AG09319 (cell line): ENCODE measurements around the gene GAS2L1.

Experiments
- DNase-seq: peaks from one replicate; pipeline ENCODE4 v3.0.0-alpha.2; 2010; ENCODE audit warnings: low read depth; ENCODE audit errors: extremely low read depth
- TF ChIP-seq, protein P1 (sequence below): IDR thresholded peaks from 2 replicates; pipeline ENCODE4 v1.5.1; 2011; ENCODE audit warnings: low read depth, mild to moderate bottlenecking, inconsistent platforms, low read length, moderate library complexity

GAS2L1 gene

DNA sequence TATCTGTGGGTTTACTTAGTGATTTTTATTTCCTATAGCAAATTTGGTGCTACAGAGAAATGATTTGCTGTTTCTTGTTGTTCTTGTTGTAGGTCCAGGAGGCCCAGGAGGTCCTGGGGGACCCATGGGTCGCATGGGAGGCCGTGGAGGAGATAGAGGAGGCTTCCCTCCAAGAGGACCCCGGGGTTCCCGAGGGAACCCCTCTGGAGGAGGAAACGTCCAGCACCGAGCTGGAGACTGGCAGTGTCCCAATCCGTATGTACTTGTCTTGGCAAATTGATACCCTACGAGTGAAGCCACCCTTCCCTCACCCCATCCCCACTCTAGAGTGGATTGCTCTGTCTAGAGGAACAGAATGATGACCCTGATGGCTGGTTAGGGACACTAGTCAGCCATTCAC is 7.8 kb upstream of the GAS2L1 start:
- DNase-seq = no peak
- TF ChIP-seq, protein P1, sequence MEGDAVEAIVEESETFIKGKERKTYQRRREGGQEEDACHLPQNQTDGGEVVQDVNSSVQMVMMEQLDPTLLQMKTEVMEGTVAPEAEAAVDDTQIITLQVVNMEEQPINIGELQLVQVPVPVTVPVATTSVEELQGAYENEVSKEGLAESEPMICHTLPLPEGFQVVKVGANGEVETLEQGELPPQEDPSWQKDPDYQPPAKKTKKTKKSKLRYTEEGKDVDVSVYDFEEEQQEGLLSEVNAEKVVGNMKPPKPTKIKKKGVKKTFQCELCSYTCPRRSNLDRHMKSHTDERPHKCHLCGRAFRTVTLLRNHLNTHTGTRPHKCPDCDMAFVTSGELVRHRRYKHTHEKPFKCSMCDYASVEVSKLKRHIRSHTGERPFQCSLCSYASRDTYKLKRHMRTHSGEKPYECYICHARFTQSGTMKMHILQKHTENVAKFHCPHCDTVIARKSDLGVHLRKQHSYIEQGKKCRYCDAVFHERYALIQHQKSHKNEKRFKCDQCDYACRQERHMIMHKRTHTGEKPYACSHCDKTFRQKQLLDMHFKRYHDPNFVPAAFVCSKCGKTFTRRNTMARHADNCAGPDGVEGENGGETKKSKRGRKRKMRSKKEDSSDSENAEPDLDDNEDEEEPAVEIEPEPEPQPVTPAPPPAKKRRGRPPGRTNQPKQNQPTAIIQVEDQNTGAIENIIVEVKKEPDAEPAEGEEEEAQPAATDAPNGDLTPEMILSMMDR = no peak

DNA sequence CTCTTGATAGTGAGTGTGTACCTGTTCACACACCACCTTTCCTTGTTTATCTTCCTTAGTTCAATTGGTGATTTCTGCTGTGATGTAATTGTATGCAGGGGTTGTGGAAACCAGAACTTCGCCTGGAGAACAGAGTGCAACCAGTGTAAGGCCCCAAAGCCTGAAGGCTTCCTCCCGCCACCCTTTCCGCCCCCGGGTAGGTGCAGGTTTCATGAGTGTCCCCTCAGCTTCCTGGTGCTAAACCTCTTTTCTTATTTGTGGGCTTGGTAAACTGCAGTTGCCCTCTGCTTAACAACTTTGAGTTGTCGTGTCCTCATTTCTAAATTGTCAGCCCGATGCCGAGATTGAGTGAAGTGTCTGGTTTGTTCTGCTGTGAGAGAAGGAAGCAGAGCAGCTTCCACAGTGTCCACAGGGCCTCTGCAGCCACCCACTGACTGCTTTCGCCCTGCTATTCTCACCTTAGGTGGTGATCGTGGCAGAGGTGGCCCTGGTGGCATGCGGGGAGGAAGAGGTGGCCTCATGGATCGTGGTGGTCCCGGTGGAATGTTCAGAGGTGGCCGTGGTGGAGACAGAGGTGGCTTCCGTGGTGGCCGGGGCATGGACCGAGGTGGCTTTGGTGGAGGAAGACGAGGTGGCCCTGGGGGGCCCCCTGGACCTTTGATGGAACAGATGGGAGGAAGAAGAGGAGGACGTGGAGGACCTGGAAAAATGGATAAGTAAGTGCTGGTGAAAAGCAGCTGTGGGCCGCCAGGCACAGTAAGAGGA is 7.1 kb upstream of the GAS2L1 start:
- TF ChIP-seq, protein P1 = no peak
- DNase-seq = no peak

DNA sequence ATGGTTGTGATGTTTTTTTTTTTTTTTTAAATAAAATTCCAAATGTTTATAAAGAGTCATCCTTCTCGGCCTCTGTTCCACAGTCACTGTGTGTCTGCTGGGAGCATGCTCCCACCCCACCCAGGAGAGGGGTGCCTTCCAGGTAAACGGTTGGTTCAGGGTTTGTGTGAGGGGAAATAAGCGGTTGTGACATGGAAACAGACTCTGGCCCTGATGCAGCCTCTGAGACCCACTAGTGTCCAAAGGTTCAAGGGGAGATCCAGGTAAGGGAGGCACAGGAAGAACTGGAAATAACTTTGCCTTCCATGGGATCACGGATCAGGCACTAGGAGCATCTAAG is 6.0 kb upstream of the GAS2L1 start:
- no peak for DNase-seq
- TF ChIP-seq, protein P1 = no peak

DNA sequence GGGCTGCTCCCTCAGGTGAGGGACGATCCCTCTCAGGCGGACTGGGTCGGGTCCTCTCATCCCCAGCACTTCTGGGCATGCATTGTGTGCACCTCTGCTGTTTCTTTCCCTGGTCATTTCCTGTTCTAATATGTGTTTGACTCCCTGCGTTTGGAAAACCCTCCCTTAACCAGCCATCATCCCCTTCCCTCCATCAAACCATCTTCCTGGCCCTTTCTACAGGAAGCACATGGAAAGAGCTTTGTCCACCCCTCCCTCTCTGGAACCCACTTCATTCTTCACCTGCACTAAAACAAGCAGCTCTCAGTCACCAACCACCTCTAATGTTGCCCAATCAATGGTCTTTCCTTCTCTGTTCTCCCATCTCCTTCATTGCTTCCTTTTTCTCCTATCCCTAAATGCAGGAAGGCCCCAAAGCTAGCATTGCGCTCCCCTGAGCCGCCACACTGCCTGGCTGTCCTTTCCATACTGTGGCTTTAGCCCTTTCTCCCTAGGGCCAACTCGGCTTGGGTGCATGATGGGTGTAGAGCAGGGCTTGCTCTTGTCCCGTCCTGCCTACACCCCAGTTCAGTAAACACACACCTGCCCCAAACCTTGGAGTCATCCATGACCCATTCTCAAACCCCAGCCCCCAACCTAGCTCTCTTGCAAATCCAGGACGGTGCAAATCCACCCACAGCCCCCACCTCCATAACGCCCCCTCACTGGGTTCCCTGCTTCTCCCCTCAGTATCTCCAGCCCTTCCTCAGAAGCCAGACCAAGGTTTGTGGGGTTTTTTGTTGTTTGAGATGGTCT is 5.4 kb upstream of the GAS2L1 start:
- TF ChIP-seq, protein P1 = no peak
- DNase-seq = no peak

DNA sequence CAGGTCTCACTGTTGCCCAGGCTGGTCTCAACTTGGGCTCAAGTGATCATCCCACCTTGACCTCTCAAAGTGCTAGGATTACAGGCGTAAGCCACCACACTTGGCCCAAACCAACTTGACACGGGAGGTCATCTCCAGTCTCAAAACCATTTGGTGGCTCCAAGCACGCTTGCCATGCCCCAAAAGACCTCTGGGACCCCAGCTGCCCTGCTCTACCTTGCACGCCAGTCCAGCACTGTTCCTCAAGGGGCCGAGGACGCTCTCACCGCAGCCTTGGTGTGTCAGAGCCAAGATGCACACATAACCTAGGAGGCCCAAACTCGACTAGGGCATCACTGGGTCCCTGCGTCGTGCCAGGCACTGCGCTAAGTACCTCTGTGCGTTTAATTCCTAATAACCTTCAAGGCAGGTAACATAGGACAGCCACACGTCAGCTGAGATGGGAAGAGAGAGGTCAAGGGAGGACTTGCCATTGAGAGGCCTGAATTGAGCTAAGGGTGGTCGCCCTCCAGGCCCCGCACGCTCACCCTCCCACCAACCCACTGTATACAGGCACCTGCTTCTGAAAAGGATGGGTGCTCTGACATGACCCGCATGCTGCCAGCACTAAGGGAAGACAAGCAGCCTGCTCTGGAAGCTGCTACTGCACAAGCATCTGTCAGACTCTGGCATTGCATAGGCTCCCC is 4.6 kb upstream of the GAS2L1 start:
- TF ChIP-seq, protein P1 = no peak
- no peak for DNase-seq

DNA sequence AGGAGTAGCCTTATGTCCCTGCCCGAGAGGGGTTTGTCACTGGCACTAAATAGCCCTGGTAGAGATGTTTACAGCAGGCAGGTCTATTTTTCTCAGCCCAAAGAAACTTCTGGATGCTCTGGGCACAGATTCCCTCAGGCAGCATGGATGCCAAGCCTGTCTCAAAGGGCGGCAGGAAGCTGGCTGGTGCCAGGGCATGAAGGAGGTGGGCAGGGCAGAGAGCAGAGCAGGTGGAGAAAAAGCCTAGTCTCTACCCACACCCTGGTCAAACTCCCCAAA is 4.1 kb upstream of the GAS2L1 start:
- TF ChIP-seq, protein P1 = no peak
- DNase-seq = no peak
